GM18873 (cell line): ENCODE data around the gene SNX9.
"Not testable (repeated sequence)": the region's sequence is repeated elsewhere in the genome, so short reads cannot be mapped to it uniquely, and the experiment has no call there.

Source experiments
- ATAC-seq: cut with Tn5 transposase; IDR thresholded peaks from one replicate; pipeline ENCODE4 v1.9.1; 2021; ENCODE audit warnings: mild to moderate bottlenecking, moderate library complexity, moderate number of reproducible peaks; ENCODE audit not compliant: unreplicated experiment, low FRiP score

SNX9 gene

GRCh38 chr6:157908369-157909281 is 85.6 kb downstream of the SNX9 start:
- ATAC-seq = no peak

DNA sequence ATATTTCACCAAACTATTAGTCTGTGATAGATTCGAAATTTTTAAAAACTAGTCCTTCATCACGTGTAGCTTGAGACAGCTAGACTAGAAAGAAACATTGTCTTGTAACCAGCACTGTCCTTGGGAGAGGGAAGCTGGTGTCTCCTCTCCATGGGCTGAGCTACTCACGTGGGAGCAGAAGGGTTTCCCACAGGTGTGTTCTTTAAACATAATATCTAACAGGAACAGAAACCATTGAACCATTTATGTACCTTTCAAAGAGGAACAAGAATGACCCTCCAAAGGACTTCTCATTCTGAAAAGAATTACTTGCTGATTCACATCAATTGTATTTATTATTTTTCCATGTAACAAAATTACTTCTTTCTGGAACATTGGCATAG is 86.2 kb downstream of the SNX9 start:
- ATAC-seq = no peak

DNA sequence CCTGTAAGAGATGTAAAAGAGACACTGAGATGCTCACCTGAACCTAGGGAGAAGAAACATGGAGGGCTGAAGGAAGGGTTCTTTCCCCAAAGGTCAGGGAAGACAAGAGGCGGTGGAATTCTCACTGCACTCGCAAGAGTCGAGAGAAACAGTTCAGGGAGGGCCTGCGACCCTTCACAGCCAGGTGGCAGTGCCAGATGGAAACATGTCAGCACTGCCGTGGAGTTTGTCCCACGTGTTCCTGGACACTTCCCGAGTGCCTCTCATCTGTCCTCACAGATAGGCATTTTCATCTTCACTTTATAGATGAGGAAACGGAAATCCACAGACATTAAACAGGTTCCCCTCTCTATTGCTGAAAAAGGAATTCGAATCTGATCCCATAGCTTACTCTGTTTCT is 88.2 kb downstream of the SNX9 start:
- ATAC-seq = no peak

GRCh38 chr6:157911786-157912185 is 88.7 kb downstream of the SNX9 start:
- ATAC-seq = no peak

- no peak for ATAC-seq
These were observed 89.3 kb downstream of the SNX9 start for GRCh38 chr6:157912326-157912725.

DNA sequence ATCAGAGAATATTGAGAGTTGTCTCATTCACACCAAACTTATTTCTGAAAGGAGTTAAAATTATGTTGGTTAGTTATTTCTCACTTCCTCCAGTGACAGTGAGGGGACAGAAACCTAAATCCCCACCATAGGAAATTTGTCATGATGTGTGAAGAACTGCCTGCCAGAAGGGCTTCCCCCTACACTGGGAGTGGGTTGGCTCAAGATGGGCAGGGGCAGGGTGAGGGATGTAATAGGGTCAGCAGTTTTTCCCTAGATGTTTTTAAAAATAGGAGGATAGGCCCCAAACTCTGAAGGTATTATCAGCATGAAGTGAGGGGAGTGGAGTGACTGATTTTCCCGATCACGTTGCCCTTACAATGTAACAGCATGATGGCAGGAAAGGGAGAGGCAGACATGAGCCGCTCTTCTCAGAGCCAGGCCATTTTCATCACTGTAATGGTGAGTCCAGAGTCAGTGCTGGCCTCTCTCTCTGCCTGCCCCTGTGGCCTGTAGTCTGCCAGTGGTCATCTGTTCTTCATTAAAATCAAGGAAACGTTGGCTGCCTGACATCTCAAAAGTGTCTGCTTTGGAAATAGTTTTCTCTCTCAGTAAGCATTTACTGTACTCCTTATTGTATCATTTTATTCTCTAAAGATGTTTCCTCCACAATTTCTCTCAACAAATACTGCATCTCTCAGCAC is 98.8 kb downstream of the SNX9 start:
- ATAC-seq = no peak

GRCh38 chr6:157925771-157926170 is 102.7 kb downstream of the SNX9 start:
- ATAC-seq = no peak

- no peak for ATAC-seq
These were observed 104.0 kb downstream of the SNX9 start for GRCh38 chr6:157927011-157927410.

DNA sequence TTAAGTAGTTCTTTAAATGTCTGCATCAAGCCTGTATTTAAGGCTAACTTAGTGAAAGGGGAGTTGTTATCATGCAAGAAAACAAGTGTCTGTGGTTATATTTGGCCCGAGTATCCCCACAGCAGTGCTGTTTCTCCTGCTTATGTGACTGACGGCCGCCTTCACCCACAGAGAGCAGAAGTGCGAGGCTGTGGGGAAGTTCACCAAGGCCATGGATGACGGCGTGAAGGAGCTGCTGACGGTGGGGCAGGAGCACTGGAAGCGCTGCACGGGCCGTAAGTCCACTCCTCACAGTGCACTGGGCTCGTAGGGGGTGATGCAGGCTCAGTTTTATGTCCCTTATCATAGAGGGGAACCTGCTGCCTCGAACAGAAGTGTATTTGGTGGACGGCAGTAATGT is 105.4 kb downstream of the SNX9 start:
- ATAC-seq = no peak

DNA sequence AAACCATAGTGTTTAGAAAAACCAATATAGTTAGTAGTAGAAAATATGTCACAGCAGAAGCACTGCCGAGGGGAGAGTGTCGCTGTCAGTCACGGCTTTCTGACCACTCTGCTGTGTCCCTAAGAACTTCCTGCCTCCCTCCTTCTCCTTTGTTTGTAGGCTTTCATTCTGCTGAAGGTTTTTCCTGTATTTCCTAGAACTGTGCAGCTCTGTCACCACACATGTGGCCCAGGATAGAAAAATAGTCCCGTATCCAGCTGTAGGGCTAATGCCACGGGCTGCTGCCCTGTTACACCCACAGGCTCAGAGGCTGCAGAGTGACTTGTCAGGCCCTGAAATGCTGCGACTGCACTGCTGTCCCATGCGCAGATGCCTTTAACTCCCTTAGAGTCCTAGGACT is 106.0 kb downstream of the SNX9 start:
- ATAC-seq = no peak

GRCh38 chr6:157929765-157930319 is 106.8 kb downstream of the SNX9 start:
- ATAC-seq = no peak

GRCh38 chr6:157935786-157936185 is 112.7 kb downstream of the SNX9 start:
- ATAC-seq = no peak

- no peak for ATAC-seq
These were observed 114.3 kb downstream of the SNX9 start for GRCh38 chr6:157937318-157937717.

- ATAC-seq = no peak
These were observed 114.9 kb downstream of the SNX9 start for GRCh38 chr6:157937916-157938315.

DNA sequence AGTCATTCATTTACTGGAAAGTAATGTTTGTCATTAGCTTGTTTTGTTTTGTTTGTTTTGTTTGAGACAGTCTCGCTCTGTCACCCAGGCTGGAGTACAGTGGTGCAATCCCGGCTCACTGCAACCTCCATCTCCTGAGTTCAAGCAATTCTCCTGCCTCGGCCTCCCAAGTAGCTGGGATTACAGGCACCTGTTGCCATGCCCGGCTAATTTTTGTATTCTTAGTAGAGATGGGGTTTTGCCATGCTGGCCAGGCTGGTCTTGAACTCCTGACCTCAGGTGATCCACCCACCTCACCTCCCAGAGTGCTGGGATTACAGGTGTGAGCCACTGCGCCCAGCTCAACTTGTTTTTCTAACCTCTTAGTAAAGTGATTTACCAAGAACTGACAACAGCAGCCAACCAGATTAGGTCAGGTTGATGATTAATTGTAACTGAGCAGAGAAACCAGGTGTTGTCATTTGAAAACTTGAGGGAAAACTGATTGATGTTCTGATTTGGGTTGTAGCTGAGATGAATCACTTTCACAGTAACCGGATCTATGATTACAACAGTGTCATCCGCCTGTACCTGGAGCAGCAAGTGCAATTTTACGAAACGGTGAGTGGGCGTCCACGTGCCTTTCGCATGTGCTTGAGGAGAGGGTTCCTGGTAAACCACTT is 117.5 kb downstream of the SNX9 start:
- not testable (repeated sequence) for ATAC-seq

- ATAC-seq = no peak
These were observed 118.2 kb downstream of the SNX9 start for GRCh38 chr6:157941101-157941863.

DNA sequence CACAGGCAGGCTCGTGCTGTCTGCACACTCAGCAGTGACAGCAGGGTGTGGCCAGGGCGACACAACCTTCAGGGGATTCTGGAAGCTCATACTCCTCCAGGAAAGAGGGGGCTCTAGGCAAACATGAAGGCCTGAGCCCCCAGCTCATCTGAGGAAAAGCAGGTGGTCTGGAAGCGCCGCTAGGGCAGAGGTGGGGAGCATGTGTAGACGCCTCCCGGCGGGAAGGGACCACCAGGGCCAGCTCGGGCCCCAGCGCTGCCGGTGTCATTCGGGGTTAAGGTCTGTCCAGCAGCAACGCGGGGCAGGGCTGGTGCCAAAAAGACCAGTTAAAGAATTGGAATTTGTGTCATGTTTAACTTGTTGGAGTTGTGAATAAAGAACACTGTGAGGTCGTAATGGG is 119.3 kb downstream of the SNX9 start:
- ATAC-seq = no peak

DNA sequence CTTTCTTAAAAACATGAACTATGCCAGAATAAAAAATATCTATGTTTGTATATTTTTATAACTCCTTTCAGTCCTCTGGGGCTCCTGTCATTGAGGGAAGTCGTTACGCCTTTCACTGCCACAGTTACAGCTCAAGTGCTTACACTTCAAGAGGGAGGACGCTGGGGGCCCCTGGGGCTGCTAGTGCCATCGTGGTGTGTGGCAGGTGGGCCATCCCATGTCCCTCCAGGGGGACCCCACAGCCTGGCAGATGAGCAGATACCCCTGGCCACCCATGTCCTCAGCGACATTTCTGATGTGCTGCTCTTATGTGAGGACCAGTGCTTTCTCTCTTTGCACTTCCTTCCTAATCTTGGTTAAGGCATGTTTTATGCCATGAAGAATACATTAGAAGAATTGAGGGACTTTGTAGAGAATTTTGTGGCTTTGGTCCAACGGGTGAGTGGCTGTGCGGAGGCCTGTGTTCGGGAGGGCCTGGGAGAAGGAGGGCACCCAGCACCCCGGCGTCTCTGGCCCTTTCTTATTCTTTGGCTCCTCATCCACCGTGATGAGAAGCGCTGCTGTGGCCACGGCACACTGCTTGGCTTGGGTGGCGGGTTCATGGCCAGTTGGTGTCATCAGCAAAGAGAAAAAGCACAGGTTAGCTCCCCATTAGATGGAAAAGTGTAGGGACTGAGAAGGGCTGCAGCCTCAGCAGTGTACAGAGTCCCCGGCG is 120.4 kb downstream of the SNX9 start:
- no peak for ATAC-seq

GRCh38 chr6:157943964-157944283 is 120.9 kb downstream of the SNX9 start:
- ATAC-seq = no peak
